Fibroblast of the aortic adventitia (primary cell): ENCODE data around the gene RFX6. TPM values are rescaled to one million over a fixed set of nuclear protein-coding genes. Genes with fewer than 3 reads are reported as not detected.

ENCODE experiments used
- DNase-seq: peaks from one replicate; pipeline ENCODE4 v3.0.0-alpha.2; 2010; ENCODE audit warnings: low read depth
- H3K4me3 ChIP-seq: 2 replicates; pipeline ENCODE4 v1.5.1; 2011; ENCODE audit warnings: low read depth, mild to moderate bottlenecking, control low read depth, low read length, moderate library complexity
- CTCF ChIP-seq: IDR thresholded peaks from 2 replicates; pipeline ENCODE4 v1.5.1; 2011; ENCODE audit warnings: mild to moderate bottlenecking, low read length, control low read depth, inconsistent platforms; ENCODE audit not compliant: insufficient read depth
- total RNA-seq: library from RNA; depleted of rRNA; stranded (reverse); fragments of >200 nt; gene quantifications from 2 replicates; pipeline ENCODE4 v1.2.3, GENCODE V29; 2012; ENCODE audit warnings: low replicate concordance

RFX6 gene
- total RNA-seq, 1 donor: not detected

GRCh38 chr6:116966675-116967576, 89.9 kb downstream of the RFX6 start:
- no peak for DNase-seq
- TF ChIP-seq CTCF: no peak
- no peak overlapping the region for H3K4me3 ChIP-seq

- no peak overlapping the region for H3K4me3 ChIP-seq
- peak; percentile 64 for DNase-seq
- TF ChIP-seq CTCF: peak; percentile 82
These were observed 92.3 kb downstream of the RFX6 start for GRCh38 chr6:116969211-116969863.

GRCh38 chr6:116971959-116972358, 94.9 kb downstream of the RFX6 start:
- H3K4me3 ChIP-seq: no peak overlapping the region
- TF ChIP-seq CTCF: peak; percentile 63
- DNase-seq: peak; percentile 48

- no peak overlapping the region for H3K4me3 ChIP-seq
- TF ChIP-seq CTCF: no peak
- no peak for DNase-seq
These were observed 96.9 kb downstream of the RFX6 start for GRCh38 chr6:116973976-116974375.

GRCh38 chr6:116974526-116975316, 97.7 kb downstream of the RFX6 start:
- no peak for TF ChIP-seq CTCF
- no peak overlapping the region for H3K4me3 ChIP-seq
- no peak for DNase-seq

GRCh38 chr6:116975600-116975999, 98.6 kb downstream of the RFX6 start:
- H3K4me3 ChIP-seq: no peak overlapping the region
- no peak for TF ChIP-seq CTCF
- no peak for DNase-seq
